WTC11 (cell line): Measurements from ENCODE around the gene MAML3. TPM values are rescaled to one million over a fixed set of nuclear protein-coding genes. Genes with fewer than 3 reads are reported as not detected.

ENCODE experiments used
- ATAC-seq: fragments of 200-7000 bp; cut with Tn5 transposase; 2 replicates; pipeline ENCODE4 v1.10.0; 2021; ENCODE audit warnings: mild to moderate bottlenecking, moderate library complexity
- CTCF ChIA-PET: fragments of 300-600 bp; sonication (Branson Sonifier 250); formaldehyde crosslinking; loops from one replicate; lab custom pipeline; 2021; ENCODE audit warnings: antibody characterized with exemption; lab: Charles Lee
- POLR2A ChIA-PET: fragments of 350-600 bp; sonication (Branson Sonifier 250); formaldehyde crosslinking; loops from one replicate; lab custom pipeline; 2021; ENCODE audit warnings: antibody characterized with exemption; lab: Charles Lee
- DNase-seq: peaks from one replicate; pipeline ENCODE4 v3.0.0; 2021; ENCODE audit warnings: low spot score
- H3K27ac Mint-ChIP-seq: 2 replicates; pipeline ENCODE4 v1.8.0; 2021; ENCODE audit warnings: mixed read lengths
- H3K27me3 Mint-ChIP-seq: 2 replicates; pipeline ENCODE4 v1.8.0; 2021; ENCODE audit warnings: low read depth, mild to moderate bottlenecking, moderate library complexity, mixed read lengths
- H3K36me3 Mint-ChIP-seq: 2 replicates; pipeline ENCODE4 v1.8.0; 2021; ENCODE audit warnings: mixed read lengths
- H3K4me1 Mint-ChIP-seq: 2 replicates; pipeline ENCODE4 v1.8.0; 2022; ENCODE audit warnings: mixed read lengths
- H3K4me3 Mint-ChIP-seq: 2 replicates; pipeline ENCODE4 v1.8.0; 2021; ENCODE audit warnings: mild to moderate bottlenecking, moderate library complexity, mixed read lengths
- H3K9me3 Mint-ChIP-seq: 2 replicates; pipeline ENCODE4 v1.8.0; 2021; ENCODE audit warnings: mixed read lengths
- ATF1 ChIP-seq: sonication (generic); formaldehyde crosslinking; IDR thresholded peaks from 2 replicates; pipeline ENCODE4 v1.8.1; 2023; ENCODE audit warnings: mild to moderate bottlenecking, moderate library complexity, missing genetic modification reagents
- ETV6 ChIP-seq: sonication (generic); formaldehyde crosslinking; IDR thresholded peaks from 2 replicates; pipeline ENCODE4 v1.8.1; 2022; ENCODE audit warnings: mild to moderate bottlenecking, missing genetic modification reagents
- FOXJ3 ChIP-seq: sonication (generic); formaldehyde crosslinking; IDR thresholded peaks from 2 replicates; pipeline ENCODE4 v1.9.0; 2021; ENCODE audit warnings: missing genetic modification reagents, mild to moderate bottlenecking, borderline replicate concordance
- MAX ChIP-seq: sonication (generic); formaldehyde crosslinking; IDR thresholded peaks from 2 replicates; pipeline ENCODE4 v1.8.0; 2022; ENCODE audit warnings: mild to moderate bottlenecking, missing genetic modification reagents
- NR2C2 ChIP-seq: sonication (generic); formaldehyde crosslinking; IDR thresholded peaks from 2 replicates; pipeline ENCODE4 v1.8.0; 2022; ENCODE audit warnings: mild to moderate bottlenecking, missing genetic modification reagents
- PREB ChIP-seq: sonication (generic); formaldehyde crosslinking; IDR thresholded peaks from 2 replicates; pipeline ENCODE4 v1.8.1; 2022; ENCODE audit warnings: mild to moderate bottlenecking, missing genetic modification reagents, moderate library complexity, borderline replicate concordance
- SOX15 ChIP-seq: fragments of 250-450 bp; sonication (Bioruptor Pico); IDR thresholded peaks from 2 replicates; pipeline ENCODE4 v1.9.0; 2021; ENCODE audit warnings: mild to moderate bottlenecking
- ZNF232 ChIP-seq: sonication (generic); formaldehyde crosslinking; IDR thresholded peaks from 2 replicates; pipeline ENCODE4 v1.8.0; 2022; ENCODE audit warnings: mild to moderate bottlenecking, missing genetic modification reagents
- ZNF281 ChIP-seq: sonication (generic); formaldehyde crosslinking; IDR thresholded peaks from 2 replicates; pipeline ENCODE4 v1.8.0; 2023; ENCODE audit warnings: mild to moderate bottlenecking, missing genetic modification reagents
- ZNF512 ChIP-seq: sonication (generic); formaldehyde crosslinking; IDR thresholded peaks from 2 replicates; pipeline ENCODE4 v1.8.1; 2022; ENCODE audit warnings: missing genetic modification reagents, borderline replicate concordance
- total RNA-seq: library from RNA; stranded (reverse); gene quantifications from 3 replicates; pipeline ENCODE4 v1.2.3, GENCODE V29; 2021

Gene MAML3
- total RNA-seq, 1 experiment from 2014 or later = 7.4 TPM

- H3K27me3 Mint-ChIP-seq = no peaks in the 10 kb centered on the region
- H3K36me3 Mint-ChIP-seq = peaks cover 12% of the 10 kb centered on the region
- DNase-seq (no peak), ATAC-seq (peak; percentile 72)
- H3K4me1 Mint-ChIP-seq = peaks cover 49% of the 10 kb centered on the region
- peaks cover 12% of the 10 kb centered on the region for H3K9me3 Mint-ChIP-seq
- H3K27ac Mint-ChIP-seq = peak overlapping the region; percentile 81
- H3K4me3 Mint-ChIP-seq = peak overlapping the region; percentile 52
- ChIA-PET CTCF (interaction anchor here (0.7 to 1.0 kb wide), 3 partner anchors 9 to 170 kb away, joined by 3 read pairs; no protein-coding TSS in a partner anchor), POLR2A (interaction anchor here (1.4 kb wide), 1 partner anchor 12 kb away, joined by 3 read pairs; no protein-coding TSS in a partner anchor)
- TF ChIP-seq ETV6 (CRISPR knock-in tag) (0 out of 2 replicates have a peak, but pooled peaks have one; percentile 30), ZNF512 (CRISPR knock-in tag) (no peak)
Observed at GRCh38 chr4:139825523-139826014, 328.4 kb downstream of the MAML3 start.

GRCh38 chr4:139824882-139825522 is 329.0 kb downstream of the MAML3 start:
- ChIA-PET POLR2A (no interaction called here), CTCF (interaction anchor here (0.7 to 1.0 kb wide), 4 partner anchors 9 to 170 kb away, joined by 3 to 4 read pairs (median 3); no protein-coding TSS in a partner anchor)
- Mint-ChIP-seq H3K4me3 (peak overlapping the region; percentile 52), H3K27me3 (no peaks in the 10 kb centered on the region), H3K4me1 (peaks cover 49% of the 10 kb centered on the region), H3K9me3 (peaks cover 12% of the 10 kb centered on the region)
- ATAC-seq (peak; percentile 81), DNase-seq (no peak)
- TF ChIP-seq MAX = peak; percentile 35; the same call in 1 of the 2 replicates
- TF ChIP-seq ZNF232 (CRISPR knock-in tag) = 0 out of 2 replicates have a peak, but pooled peaks have one; percentile 28
- no peak for TF ChIP-seq SOX15
- TF ChIP-seq, all 79 proteins: peak for 2
- peak overlapping the region; percentile 81 for H3K27ac Mint-ChIP-seq
- peaks cover 12% of the 10 kb centered on the region for H3K36me3 Mint-ChIP-seq

- no peak for TF ChIP-seq ATF1 (CRISPR knock-in tag)
- TF ChIP-seq ZNF281 = no peak
- TF ChIP-seq ZNF232 (CRISPR knock-in tag) = no peak
- no peak for TF ChIP-seq PREB (CRISPR knock-in tag)
- no peak for TF ChIP-seq FOXJ3 (CRISPR knock-in tag)
- DNase-seq (no peak), ATAC-seq (no peak)
- CTCF ChIA-PET = interaction anchor here (1.3 kb wide), 1 partner anchor 9 kb away, joined by 4 read pairs; no protein-coding TSS in a partner anchor
- peaks cover 12% of the 10 kb centered on the region for H3K9me3 Mint-ChIP-seq
- POLR2A ChIA-PET = interaction anchor here (0.8 kb wide), 1 partner anchor 15 kb away, joined by 3 read pairs; no protein-coding TSS in a partner anchor
- H3K27ac Mint-ChIP-seq = 0 out of 2 replicates have a peak overlapping the region, but pooled peaks have one; percentile 33
- peaks cover 12% of the 10 kb centered on the region for H3K36me3 Mint-ChIP-seq
- H3K27me3 Mint-ChIP-seq = no peaks in the 10 kb centered on the region
- H3K4me1 Mint-ChIP-seq = peaks cover 49% of the 10 kb centered on the region
- no peak overlapping the region for H3K4me3 Mint-ChIP-seq
Observed at GRCh38 chr4:139823746-139824145, 330.2 kb downstream of the MAML3 start.

GRCh38 chr4:139823345-139823744 is 330.6 kb downstream of the MAML3 start:
- Mint-ChIP-seq H3K27me3 (no peaks in the 10 kb centered on the region), H3K9me3 (peaks cover 12% of the 10 kb centered on the region), H3K4me1 (peaks cover 49% of the 10 kb centered on the region), H3K27ac (no peak overlapping the region), H3K36me3 (peaks cover 12% of the 10 kb centered on the region), H3K4me3 (no peak overlapping the region)
- no peak for TF ChIP-seq NR2C2 (CRISPR knock-in tag)
- ATAC-seq (no peak), DNase-seq (no peak)
- ChIA-PET CTCF (interaction anchor here (1.3 kb wide), 1 partner anchor 10 kb away, joined by 4 read pairs; no protein-coding TSS in a partner anchor), POLR2A (interaction anchor here (0.8 kb wide), 1 partner anchor 14 kb away, joined by 3 read pairs; no protein-coding TSS in a partner anchor)
